ENCODE data around the gene DHX40.
"Not testable (repeated sequence)": the region's sequence is repeated elsewhere in the genome, so short reads cannot be mapped to it uniquely, and the experiment has no call there.

Gene DHX40, protein sequence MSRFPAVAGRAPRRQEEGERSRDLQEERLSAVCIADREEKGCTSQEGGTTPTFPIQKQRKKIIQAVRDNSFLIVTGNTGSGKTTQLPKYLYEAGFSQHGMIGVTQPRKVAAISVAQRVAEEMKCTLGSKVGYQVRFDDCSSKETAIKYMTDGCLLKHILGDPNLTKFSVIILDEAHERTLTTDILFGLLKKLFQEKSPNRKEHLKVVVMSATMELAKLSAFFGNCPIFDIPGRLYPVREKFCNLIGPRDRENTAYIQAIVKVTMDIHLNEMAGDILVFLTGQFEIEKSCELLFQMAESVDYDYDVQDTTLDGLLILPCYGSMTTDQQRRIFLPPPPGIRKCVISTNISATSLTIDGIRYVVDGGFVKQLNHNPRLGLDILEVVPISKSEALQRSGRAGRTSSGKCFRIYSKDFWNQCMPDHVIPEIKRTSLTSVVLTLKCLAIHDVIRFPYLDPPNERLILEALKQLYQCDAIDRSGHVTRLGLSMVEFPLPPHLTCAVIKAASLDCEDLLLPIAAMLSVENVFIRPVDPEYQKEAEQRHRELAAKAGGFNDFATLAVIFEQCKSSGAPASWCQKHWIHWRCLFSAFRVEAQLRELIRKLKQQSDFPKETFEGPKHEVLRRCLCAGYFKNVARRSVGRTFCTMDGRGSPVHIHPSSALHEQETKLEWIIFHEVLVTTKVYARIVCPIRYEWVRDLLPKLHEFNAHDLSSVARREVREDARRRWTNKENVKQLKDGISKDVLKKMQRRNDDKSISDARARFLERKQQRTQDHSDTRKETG

GRCh38 chr17:59565171-59565958, at the start of gene DHX40:
DHX40 (plus strand) TSS chr17:59565610; CDS start chr17:59565672, 62 bp downstream.
- DNase-seq, result peak; percentile 89

GRCh38 chr17:59516451-59516850, 49.0 kb upstream of the DHX40 start:
- DNase-seq, result no peak

DNA sequence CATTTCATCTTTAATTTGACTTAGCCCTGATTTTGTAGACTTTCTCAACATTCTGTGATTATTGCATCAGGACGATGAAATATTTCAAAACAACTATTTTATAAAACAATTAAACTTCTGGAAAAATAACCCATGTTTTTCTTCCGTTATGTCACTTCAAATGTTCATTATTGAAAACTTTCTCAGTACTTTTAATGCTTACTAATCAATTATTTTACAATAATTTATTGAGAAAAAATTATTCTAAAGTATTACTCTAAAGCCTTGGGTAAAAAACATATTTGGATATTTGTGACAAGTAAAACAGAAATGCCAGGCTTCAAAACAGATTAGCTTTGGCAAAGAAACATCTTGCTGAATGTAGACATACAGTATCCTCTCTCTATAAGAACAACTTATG, 46.3 kb upstream of the DHX40 start:
- DNase-seq, result no peak

- DNase-seq, result no peak
These were observed 45.2 kb upstream of the DHX40 start for GRCh38 chr17:59520251-59520650.

GRCh38 chr17:59521465-59522126, 43.8 kb upstream of the DHX40 start:
- peak; percentile 64 for DNase-seq

GRCh38 chr17:59524930-59525329, 40.5 kb upstream of the DHX40 start:
- not testable (repeated sequence) for DNase-seq

- no peak for DNase-seq
These were observed 39.7 kb upstream of the DHX40 start for GRCh38 chr17:59525668-59526067.

DNA sequence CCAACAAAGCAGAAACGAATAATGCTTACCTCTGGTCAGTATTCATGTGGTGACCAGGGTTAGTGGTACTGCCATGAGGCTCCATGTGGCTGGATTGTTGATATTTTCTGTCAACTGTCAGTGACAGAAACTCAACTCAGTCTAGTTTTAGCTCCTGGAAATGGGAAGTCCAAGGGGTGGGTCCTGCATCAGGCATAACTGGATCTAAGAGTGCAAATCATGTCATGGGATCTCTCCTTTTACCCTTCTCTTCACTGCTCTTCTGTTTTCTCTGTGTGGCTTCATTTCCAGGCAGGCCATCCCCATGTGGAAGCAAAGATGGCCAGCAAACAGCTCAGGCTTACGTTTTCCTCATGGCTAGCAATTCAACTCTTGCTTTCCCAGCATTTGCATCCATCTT, 39.0 kb upstream of the DHX40 start:
- no peak for DNase-seq

DNA sequence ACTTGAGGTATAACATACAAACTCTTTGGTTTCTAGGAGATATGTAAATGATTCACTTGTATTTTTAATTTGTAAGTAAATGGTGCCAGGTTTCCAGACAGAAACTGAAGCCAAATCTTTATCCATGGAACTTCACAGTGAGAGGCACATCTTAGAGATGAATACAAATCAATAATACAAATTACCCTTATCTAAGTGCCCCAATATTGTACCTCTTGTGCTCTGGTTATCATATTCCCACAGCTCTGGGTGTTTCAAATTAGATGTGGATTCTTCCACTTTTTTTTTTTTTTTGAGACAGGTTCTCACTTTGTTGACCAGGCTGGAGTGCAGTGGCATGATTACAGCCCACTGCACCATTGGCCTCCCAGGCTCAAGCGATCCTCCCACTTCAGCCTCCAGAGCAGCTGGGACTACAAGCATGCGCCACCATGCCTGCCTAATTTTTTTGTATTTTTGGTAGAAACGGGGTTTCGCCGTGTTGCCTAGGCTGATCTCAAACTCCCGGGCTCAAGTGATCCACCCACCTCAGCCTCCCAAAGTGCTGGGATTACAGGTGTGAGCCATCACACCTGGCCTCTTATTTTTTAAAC, 38.0 kb upstream of the DHX40 start:
- DNase-seq, result no peak

DNA sequence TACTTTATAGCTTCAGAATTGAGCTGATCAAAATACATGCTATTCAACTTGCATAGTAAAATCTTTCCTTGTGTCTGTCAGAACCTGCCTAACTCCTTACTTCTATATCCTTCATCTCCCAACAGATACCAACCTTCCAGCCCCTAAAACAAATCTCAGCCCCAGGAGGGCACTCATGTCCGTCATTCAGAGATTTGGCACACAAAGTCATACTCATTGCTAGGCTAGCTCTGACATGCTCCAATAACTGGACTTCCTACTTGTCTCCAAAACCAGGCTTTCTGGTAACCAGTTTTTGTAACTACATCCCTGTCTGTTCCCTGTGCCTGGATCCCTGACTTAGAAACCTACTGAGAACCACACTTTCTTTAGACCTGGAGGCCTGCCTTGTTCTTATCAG, 37.5 kb upstream of the DHX40 start:
- no peak for DNase-seq

DNA sequence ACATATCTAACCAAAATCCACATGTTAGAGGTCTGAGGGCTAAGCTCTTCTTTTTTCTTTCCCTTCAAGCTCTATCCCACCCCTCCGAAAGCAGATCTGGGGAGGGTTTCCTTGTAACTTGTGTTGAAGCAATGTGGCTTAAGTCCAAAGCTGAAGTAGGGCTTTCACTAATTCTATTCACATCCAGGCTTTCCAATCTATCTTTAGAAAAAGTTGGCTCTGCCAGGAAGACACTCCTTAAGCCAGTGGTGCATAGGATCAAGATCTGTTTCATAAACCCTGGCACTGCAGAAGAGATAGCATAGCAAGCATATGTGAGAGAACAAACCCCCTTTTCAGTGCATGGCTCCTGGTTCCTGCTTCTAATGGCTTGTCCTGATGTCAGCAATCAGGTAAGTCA, 34.9 kb upstream of the DHX40 start:
- DNase-seq, result no peak

GRCh38 chr17:59533694-59534093, 31.7 kb upstream of the DHX40 start:
- DNase-seq, result no peak

GRCh38 chr17:59534583-59534982, 30.8 kb upstream of the DHX40 start:
- DNase-seq, result no peak

DNA sequence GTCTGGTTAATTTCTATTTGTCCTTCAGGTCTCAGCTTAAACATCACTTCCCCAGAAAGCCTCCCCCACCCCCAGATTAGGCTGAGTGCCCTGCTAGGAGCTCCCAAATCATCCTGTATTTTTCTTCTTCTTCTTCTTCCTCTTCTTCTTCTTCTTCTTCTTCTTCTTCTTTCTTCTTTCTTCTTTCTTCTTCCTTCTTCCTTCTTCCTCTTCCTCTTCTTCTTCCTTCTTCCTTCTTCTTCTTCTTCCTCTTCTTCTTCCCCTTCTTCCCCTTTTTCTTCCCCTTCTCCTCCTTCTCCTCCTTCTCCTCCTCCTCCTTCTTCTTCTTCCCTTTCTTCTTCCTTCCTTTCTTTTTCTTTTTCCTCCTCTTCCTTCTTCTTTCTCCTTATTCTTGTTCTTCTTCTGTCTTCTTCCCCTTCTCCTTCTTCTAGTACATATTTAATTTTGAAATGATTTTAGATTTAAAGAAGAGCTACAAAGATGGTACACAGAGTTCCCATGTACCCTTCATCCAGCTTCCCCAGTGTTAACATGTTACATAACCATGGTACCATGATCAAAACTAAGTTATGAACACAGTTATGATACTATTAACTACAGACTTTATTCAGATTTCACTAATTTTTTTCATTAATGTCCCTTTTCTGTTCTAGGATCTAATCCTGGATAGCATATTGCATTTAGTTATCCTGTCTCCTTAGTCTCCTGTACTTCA, 27.1 kb upstream of the DHX40 start:
- no peak for DNase-seq

GRCh38 chr17:59542960-59543635, 22.3 kb upstream of the DHX40 start:
- no peak for DNase-seq

DNA sequence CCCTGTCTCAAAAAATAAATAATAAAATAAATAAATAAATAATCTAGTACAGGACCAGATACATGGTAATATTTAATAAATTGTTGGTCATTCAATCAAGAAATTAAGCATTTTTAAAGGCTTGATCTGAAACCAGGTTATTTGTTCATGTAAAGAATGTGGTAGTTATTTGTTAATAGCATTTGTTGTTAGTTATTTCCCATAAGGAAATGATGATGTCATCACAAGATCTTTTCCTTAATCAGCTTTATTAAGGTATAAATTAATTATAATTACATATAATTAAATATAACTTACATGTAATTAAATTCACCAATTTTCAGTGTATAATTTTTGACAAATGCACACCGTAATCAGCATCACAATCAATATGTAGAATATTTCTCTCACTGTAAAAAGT, 19.5 kb upstream of the DHX40 start:
- no peak for DNase-seq

- DNase-seq, result no peak
These were observed 18.1 kb upstream of the DHX40 start for GRCh38 chr17:59547131-59547915.

GRCh38 chr17:59548985-59549384, 16.4 kb upstream of the DHX40 start:
- DNase-seq, result not testable (repeated sequence)

- no peak for DNase-seq
These were observed 14.7 kb upstream of the DHX40 start for GRCh38 chr17:59550703-59551102.

DNA sequence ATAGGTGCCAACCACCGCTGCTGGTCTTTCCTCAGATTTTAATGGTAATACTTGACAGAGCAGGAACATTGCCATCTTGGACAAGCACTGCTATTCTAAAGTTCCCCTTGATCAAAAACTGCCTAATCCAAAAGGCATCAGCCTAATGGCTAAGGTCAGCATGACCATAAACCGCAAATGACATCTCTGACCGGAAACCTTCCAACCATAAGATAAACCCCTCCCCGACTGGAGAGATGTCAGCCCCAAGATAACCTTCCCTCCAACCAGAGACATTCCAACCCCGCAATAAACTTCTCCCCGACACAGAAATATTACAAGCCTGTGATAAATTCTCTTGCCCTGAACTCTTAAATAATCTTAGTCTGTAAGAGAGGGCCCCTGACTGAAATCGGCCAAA, 7.4 kb upstream of the DHX40 start:
- DNase-seq, result no peak

All from midbrain (tissue), 1 donor.